ENCODE data around the gene NDRG4.

The NDRG4 gene

DNA sequence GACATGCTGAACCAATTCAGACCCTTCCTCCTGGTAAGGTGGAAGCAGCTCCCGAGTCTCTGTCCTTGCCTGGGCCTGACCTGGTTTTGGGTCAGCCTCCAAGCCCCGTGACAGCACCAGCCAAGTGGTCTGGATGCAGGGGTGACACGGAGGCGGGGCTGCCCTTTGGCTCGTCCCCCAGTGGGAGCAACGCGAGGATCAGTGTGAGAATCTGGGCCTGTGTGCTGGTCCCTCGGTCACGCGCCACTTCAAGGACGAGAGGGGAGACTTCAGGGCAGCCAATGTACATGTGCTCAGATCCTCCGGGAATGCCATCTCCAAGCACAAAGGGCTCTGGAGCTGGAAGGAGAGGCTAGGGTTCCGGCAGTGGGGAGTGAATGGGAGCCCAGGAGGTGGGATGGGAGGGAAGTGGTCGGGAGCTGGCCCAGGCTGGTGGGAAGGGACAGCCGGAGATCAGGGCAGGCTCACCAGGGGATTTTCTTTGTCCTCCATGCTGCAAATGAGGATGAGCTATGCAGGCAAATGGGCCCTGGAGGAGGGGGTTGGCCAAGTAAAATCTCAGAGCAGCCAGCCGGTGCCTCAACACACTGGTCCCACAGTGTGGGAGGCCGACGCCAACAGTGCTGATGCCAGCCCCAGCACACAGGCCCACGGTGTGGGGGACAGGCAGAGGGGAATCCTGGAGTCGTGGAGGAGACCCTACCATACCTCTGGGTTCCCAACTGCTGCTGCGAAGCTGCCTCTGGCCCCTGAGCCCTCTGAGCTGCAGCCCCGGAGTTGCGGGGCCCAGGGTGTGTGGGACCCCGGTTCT, 4.2 kb upstream of the NDRG4 start:
- DNase-seq: no peak

DNA sequence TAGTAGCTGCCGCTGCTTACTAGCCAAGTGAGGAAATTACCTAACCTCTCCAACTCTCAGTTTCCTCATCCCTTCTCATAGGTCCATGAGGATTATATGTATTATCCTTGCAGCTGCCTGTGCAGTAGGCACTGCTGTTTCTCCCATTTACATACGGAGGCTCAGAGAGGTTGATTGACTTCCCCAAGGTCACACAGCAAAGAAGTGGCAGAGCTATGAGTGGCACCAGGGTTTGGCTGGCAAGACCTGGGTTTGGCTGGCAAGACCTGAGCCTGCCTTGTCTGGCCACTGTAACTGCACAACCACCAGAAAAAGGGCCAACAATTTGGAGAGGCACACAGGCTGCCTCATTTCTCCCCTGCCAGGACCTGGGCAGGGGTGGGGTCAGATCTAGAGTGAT, 2.5 kb upstream of the NDRG4 start:
- no peak for DNase-seq

DNA sequence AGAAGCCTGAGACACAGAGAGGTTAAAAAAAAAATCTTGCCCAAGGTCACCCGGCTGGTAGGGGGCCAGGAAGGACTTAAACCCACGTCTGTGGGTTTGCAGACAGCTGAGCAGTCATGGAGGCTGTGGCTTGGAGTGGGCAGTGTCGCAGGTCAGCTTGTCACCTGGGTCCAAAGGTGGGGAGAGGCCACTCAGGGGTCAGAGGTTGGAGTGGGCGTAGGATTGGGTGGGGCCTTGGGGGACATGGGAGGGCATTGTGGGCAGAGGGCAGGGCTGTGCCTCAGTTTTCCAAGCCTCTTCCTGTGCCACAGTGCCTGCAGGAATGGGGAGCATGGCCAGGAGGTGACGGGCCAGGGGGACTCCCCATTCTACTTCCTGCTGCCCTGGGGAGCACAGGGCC, 2.0 kb upstream of the NDRG4 start:
- DNase-seq: no peak

DNA sequence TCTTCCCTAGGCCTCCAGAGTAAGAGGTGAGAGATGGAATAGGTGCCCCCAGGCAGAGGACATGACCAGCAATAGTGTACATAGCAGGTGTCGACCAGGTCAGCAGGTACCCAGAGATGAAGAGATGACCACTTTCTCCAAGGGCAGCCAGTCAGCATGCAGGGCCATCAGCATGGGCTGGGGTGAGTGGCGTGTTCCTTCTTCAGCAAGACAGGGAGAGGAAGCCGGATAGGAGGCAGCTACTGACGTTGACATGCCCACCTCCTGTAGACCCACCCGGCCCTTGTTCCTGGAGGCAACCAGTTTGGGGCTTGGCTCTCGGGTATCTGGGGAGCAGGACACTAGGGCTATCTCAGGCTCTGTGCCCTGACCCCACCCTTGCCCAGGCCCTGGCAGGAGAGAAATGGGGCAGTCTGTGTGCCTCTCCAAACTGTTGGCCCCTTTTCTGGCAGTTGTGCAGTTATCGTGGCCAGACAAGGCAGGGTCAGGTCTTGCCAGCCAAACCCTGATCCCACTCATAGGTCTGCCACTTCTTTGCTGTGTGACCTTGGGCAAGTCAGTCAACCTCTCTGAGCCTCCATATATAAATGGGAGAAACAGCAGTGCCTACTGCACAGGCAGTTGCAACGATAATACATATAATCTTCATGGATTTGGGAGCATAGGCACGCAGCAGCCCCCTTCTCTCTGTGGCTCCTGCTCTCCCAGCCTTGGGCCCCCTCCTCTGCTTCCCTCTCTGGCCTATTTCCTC, 1.4 kb upstream of the NDRG4 start:
- DNase-seq: no peak

DNA sequence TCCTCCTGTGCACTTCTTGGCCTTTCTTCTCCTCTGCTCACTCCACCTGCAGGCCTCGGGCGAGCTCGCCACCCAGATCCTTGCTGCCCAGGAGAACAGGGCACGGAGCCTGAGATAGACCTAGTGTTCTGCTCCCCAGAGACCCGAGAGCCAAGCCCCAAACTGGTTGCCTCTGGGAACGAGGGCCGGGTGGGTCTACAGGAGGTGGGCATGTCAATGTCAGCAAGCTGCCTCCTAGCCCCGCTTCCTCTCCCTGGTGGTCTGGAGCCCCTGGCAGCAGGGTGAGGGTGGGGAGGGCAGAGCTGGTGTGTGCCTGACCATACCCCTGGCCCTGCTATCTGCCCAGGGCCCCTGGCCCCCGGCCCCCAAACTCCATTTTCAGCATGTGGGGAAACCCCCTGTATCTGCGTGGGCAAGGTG, 841 bp upstream of the NDRG4 start:
- DNase-seq: no peak

DNA sequence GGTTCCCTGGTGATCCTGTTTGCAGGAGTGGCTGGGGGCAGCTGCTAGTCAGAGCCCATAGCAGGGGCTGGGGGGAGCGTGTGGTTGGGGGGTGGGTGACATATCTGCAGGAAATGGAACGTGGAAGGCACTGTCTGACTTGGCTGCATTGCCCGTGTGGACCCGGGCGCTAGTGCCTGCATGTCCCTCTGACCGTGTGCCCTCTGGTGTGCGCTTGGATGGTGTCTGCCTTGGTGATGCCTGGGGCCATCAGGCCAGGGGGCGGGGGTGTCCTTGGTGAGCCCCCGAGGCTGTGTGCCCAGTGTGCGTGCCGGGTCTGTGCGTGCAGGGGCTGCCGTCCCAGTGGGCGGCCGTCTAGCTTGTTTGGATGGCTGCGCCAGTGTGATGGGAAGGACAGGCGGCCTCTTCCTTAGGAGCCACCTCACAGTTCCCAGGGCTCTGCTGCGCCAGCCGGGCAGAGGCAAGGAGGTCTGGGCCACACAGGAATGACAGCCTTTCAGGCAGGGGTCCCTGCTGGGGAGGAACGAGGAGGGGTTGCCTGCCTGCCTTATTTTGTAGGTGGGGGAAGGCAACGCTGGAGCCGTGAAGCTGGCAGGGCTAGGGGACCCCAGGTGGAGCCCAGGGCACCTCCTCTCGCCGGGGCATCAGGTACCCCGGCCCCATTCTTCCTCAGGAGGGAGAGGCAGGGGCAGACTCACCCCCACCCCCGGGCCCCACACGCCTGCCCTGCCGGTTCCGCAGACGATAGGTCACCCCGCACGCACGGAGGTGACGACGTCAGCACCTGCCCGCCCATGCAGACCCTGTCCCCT, 693 bp downstream of the NDRG4 start:
- DNase-seq: no peak

DNA sequence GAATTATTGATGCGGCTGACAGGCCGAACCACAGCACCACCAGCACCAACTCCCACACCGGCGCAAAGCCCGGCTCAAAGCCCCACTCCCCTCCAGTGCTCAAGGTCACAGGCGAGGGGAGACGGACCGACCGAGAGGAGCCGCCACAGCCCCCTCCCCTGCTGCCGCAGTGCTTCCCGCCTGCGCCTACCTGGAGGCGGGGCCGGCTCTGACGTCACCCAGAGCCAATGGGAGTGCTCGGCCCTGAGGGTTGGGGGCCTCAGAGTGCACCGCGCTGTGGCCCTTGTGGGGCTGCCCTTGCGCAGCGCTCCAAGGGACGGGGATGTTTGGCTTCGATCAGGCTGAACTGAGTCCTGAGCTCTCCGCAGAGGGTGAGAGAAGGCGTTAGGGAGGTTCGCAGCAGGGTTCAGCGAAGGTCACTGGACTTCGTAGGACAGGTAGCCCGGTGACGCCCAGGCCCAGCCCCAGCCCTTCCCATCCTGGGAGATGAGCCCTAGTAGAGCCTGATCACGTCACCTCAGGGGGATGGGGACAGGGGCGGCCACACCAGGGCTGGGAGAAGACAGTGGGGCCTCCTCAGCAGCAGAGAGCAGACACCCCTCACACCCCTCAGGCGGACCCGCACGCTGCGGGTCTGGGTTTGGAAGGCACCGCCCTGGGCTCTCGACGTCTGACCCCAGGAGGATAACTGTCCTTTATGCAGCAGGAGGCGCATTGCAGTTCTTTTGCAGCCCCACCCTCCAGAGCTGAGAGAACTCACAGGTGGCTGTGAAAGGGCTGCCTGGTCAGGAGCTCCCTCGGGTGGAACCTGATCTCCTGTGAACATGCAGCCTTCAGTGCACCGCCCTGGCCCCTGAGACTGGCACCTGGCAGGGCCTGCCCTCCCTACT, 1.5 kb downstream of the NDRG4 start:
- DNase-seq: no peak

DNA sequence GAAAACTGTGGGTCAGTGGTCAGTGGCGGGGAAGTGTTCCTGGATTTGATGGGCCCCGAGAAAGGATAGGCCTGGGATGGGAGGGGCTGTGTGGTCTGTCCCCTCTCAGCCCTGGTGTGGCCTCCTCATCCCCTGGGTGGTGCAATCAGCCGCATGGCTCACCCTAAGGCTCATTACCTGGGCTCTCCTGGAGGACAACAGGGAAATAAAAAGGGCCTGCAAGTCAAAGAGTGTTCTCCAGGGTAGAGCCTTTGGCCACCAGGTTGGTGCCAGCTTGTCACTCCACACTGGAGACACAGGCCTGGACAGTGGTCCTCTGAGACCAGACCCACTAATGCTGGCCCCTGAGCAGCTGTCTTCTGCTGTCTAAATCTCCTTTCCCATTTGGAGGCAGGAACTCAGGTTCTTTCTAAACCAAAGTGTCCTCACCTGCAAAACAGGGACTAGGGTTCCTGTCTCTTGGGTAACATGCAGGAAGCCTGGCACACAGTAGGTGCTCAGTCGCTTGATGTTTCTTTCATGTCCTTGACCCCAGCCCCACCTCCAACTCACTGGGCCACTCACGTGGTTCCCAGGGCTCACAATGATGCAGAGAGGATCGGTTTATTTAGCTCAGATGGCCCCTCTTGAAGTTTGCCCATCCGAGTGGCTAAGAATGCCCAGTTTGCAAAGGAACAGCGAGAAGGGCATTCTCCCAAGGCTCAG, 2.4 kb downstream of the NDRG4 start:
- DNase-seq: no peak

DNA sequence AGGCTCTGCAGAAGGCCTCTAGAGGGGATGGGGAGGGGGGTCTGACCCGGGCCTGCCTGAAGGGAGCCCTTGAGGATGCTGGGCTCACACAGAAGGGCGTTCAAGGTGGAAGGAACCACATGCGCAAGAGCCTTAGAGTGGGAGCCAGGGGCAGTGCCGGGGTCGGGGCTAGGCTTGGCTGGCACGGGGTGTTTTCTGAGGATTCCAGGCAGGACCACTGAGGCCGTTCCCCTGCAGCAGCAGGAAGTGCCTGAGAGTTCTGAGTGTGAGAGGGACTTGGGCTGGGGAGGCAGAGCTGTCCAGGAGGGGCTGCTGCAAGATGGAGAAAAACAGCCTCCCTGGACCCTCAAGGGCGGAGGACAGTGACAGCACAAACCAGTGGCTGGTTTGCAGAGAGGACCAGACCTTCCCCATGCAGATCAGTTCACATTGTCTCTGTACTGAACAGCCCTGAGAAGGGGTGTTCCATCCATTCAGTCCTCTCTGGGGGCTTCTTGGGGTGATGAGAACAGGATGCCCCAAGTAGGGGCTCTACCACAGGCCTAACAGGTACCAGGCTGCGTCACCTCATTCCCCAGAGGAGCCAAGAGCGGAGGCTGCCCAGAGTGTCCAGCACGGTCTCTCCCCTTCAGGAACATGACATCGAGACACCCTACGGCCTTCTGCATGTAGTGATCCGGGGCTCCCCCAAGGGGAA, 3.4 kb downstream of the NDRG4 start:
- DNase-seq: no peak

DNA sequence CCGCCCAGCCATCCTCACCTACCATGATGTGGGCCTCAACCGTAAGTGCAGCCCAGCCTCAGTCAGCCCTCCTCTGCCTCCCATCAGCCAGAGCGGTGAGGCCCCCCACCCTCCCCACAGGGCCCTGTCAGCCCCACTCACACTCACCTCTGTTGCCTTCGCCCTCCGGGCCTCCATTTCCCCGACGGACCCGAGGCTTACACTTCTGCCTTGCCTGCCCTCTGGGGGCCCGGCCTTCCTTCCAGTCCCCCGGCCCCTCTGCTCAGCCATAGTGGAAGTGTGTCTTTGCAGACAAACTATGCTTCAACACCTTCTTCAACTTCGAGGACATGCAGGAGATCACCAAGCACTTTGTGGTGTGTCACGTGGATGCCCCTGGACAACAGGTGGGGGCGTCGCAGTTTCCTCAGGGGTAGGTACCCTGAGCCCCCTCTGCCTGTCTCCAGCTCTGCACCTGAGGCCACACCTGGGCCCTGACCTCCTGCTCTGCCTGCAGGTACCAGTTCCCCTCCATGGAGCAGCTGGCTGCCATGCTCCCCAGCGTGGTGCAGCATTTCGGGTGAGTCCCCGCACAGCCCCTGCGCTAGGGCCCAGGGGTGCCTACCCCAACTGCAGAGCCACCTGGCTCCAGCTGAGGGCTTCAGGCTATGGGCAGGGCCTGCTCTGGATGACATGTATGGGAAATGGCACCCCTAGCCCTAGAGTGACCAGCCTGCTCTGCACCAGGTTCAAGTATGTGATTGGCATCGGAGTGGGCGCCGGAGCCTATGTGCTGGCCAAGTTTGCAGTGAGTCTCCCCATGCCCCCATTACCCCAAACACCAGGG, 4.1 kb downstream of the NDRG4 start:
- no peak for DNase-seq

DNA sequence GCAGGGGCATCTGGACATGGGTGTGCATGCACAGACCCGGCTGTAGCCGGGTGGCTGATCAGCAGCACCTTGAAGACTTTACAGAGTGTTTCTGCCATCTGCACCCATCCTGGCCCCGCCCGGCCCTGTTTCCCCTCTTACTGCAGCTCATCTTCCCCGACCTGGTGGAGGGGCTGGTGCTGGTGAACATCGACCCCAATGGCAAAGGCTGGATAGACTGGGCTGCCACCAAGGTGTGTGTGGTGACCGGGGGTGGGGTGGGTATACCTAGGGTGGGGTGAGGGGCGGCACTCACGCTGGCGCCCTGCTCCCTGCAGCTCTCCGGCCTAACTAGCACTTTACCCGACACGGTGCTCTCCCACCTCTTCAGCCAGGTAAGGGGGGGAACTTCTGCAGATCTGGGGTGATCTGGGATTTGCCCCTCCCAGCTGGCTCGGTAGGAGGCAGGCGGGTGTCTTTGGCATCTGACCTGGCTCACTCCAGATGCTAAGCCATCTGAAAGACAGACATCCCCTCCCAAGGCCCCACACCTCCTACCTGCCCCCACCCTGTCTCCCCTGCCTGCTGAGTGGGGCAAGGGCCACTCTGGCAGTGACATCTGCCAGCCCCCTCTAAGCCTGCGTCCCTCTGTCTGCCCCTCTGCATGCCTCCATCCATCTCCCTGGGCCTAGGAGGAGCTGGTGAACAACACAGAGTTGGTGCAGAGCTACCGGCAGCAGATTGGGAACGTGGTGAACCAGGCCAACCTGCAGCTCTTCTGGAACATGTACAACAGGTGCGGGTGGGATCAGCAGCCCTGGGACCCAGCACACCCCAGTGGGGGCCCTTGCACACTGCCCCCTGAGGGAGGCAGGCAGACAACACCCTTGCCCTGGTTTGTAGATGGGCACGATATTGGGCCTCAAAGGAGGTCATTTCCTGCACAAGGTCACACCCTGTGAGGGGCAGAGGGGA, 6.6 kb downstream of the NDRG4 start:
- DNase-seq: no peak

DNA sequence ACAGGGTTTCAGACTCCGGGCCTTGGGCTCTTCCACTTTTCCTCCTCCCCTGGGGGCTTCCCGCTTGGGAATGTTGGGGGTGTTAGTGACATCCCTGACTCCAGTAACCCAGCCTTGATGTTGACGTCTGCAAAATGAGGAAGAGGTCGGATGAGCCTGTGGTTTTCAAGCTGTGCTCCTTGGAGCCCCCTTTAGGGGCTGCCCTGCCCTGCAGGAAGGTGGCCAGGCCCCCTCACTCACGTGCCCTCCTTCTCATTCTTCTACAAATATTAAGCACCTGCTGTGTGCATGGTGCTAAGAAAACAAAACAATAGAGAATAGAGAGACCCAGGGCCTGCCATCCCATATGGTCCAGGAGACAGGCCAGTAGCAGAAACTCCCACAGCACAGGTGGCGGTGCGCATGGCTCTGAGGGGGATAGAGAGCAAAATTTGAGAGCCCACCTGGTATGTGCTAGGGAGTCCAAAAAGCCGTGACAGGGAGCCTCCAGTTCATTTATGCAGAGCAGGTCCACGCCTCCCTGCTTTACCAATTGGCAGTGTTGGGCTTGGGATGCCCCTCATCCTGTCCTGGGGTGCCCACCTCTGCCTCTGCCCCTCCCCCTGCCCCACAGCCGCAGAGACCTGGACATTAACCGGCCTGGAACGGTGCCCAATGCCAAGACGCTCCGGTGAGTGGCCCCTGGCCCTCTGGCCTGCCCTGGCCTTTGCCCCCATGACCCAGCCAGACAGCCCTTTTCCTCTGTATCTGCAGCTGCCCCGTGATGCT, 7.4 kb downstream of the NDRG4 start:
- no peak for DNase-seq

DNA sequence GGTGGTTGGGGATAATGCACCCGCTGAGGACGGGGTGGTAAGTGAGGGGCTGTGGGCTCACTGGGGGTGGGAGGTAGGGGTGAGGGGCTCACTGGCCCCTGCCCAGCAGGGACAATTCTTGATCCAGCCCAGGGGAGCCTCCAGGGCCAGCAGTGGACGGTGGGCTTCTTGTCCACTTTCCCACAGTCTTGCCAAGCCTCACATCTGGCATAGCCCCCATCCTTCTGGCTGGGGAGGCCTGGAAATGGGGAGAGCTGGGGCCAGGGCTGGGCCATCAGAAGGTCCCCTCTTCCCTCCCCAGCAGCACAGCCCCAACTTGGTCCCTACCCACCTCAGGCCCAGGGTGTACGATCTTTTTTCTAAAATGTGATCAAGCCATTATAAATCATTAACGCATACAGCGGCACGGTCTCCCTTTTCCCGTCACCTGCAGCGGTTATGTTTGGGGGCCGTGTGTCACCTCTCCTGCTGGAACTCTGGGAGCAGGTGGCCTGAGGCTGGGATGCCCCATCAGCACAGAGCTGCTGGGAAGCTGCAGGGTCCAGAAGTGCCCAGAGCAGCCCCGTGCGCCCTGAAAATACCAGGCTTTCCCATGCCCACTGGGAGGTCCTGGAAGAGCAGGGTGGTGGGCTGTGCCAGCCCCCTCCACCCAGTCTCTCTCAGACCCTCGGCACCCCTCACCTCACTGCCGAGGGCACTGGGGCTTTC, 8.2 kb downstream of the NDRG4 start:
- DNase-seq: no peak

DNA sequence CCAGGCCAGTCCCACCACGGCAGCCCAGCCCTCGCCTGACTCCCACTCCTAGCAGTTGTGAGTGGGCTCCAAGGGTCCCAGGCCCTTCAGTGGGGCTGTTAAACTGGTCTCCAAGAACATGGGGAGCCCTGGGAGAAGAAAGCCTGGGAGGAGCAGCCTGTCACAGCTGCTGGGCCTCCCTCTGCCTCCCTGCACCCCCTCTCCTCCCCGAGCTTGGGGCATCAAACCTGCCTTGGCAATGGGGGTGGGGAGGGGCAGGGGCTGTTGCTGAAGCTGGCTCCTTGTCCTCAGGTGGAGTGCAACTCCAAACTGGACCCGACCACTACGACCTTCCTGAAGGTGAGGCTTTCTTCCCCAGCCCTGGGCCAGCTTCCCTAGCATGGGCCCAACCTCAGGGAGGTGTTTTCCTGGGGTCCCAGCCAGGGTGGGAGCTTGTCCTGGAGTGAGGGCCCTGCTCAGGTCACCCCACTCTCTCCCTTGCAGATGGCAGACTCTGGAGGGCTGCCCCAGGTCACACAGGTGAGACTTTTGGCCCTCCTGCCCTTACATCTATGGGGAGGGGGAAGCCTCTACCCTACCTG, 8.8 kb downstream of the NDRG4 start:
- DNase-seq: no peak

DNA sequence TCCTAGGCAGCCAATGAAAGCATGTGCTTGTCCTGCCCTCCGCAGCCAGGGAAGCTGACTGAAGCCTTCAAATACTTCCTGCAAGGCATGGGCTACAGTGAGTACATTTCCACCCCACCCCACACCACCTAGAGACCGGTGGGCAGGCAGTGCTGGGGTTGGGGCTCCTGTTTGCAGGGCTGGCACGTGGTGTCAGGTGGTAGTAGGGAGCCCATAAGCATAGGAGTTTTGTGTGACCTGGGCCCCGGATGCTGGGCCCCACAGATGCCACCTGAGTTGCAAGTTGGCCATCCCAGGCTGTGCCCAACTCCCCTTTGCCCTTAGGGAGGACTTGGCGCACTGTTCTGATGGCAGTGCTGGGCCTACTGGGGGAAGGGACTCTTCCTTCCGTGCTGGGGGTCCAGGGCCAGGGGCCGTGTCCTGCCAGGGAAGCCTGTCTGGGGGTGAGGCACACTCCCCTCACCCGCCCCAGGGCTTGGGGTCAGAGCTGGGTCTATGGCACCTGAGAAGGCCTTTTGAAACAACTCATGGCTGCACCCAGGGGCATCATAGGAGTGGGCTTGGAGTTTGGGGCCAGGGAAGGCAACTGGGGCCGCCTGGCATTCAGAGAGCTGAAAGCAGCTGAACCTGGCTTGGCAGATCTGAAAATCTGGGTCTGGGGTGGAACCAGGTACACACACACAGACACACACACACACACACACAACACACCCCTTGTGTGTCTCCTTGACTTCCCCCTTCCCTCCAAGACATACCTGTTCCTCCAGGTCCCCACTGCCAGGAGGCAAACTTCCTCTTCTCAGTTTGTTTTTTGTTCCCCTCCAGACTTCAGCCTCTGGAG, 9.5 kb downstream of the NDRG4 start:
- no peak for DNase-seq

DNA sequence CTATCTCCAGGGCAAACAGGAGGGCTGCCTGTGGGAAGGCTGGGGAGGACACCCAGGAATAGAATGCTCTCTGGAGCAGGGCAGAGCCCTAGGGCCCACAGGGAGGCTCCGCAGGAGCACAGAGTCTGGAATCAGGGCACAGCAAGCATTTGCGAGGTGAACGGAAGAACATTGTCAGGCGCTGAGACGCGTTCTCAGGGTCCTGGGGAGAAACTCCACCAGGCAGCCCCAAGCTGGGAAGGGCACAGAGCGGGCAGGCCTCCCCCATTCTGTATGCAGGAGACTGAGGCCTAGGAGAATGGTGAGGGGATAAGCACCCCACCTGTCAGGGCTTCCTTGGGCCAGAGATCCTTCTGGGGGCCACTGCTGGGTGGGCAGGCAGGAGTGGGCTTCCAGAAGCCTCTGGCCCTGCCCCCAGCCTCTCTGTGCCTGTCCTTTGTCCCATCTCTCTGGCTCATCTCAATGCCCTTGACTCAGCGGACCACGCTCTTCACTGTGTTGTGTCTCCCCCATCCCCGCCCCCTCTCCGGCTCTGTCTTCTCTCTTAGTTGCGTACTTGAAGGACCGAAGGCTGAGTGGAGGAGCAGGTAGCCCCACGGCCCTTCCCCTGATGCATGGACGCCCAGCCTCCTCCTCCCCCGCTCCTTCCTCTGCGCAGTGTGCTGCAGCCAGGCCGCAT, 10.3 kb downstream of the NDRG4 start:
- no peak for DNase-seq
